ENCODE measurements around the gene SLC25A38. TPM values are rescaled to one million over a fixed set of nuclear protein-coding genes. Genes with fewer than 3 reads are reported as not detected.

The SLC25A38 gene
- total RNA-seq, 1 experiment from 2014 or later = 37.7 TPM

DNA sequence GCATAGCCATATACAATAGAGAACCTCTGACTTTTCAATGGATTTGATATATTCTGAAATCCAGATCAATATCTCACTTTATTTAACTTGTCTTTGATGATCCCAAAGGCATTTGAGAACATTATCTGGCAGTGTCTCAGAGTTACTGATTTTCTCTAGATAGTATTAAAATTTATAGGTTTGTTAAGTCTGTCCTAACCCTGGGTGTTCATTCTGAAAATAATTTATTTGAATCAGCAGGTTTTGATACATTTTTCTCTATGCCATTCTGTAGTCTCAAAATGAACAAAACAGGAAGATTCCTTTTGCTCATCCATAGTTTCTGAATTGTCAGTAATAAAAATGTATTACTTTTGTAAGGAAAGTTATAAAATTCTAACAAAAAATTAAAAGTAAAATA is 39.4 kb upstream of the SLC25A38 start:
- no peak for TF ChIP-seq CTCF (IDR thresholded peaks at IDR 0.05; ENCODE audit: insufficient read depth in 1 of 2, low read depth in 1 of 2, low read length in 1 of 2, severe bottlenecking in 1 of 2, unreplicated experiment in 1 of 2)
- no peaks in the 10 kb centered on the region; the same call in 1 of the 2 replicates for H3K4me1 ChIP-seq
- no peak overlapping the region for H3K4me3 ChIP-seq (ENCODE audit: low read depth, low read length)
- no peaks in the 10 kb centered on the region for H3K36me3 ChIP-seq (ENCODE audit: control insufficient read depth, insufficient read depth, low read length)
- BruUV-seq (replicated peaks) = no TSS peak
- ChIA-PET CTCF (no interaction called here), POLR2A (no interaction called here)
- no peaks in the 10 kb centered on the region for H3K27me3 ChIP-seq (replicated peaks; ENCODE audit: control insufficient read depth, insufficient read depth, low read length)
- no peaks in the 10 kb centered on the region for H3K9me3 ChIP-seq
- Mint-ChIP-seq H3K9me3 (ENCODE audit: unreplicated experiment) (no peaks in the 10 kb centered on the region), H3K36me3 (ENCODE audit: insufficient read depth, unreplicated experiment) (no peaks in the 10 kb centered on the region), H3K4me3 (ENCODE audit: unreplicated experiment) (no peak overlapping the region), H3K4me1 (ENCODE audit: low read depth, unreplicated experiment) (peaks cover 3% of the 10 kb centered on the region), H3K27ac (ENCODE audit: unreplicated experiment) (no peak overlapping the region), H3K27me3 (ENCODE audit: insufficient read depth, unreplicated experiment) (no peaks in the 10 kb centered on the region)
- no peak for DNase-seq
- intact Hi-C loops (cut with micrococcal nuclease; ENCODE audit: unreplicated experiment) = no loop called here

DNA sequence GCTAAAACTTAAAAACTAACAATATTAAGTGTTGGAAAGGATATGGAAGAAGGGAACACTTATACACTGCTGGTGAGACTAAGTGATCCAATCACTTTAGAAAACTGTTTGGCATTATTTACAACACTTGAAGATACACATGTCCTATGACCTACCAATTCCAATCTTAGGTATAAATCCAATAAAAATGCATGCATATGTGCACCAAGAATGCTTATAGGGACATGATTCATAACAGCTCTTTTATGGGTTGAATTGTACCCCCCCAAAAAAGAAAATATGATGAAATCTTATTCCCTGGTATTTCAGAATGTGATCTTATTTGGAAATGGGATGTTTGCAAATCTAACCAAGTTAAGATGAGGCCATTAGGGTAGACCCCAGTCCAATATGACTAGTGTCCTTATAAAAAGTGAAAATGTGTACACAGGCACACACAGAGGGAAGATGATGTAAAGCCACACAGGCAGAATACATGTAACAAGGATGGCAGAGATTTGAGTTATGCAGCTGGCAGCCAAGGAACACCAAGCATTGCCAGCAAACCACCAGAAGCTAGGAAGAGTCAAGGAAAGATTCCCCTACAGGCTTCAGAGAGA is 38.3 kb upstream of the SLC25A38 start:
- no peaks in the 10 kb centered on the region; the same call in 1 of the 2 replicates for H3K4me1 ChIP-seq
- H3K36me3 ChIP-seq (ENCODE audit: control insufficient read depth, insufficient read depth, low read length) = no peaks in the 10 kb centered on the region
- no peaks in the 10 kb centered on the region for H3K9me3 ChIP-seq
- intact Hi-C loops (cut with micrococcal nuclease; ENCODE audit: unreplicated experiment) = no loop called here
- H3K27ac Mint-ChIP-seq (ENCODE audit: unreplicated experiment) = no peak overlapping the region
- H3K4me1 Mint-ChIP-seq (ENCODE audit: low read depth, unreplicated experiment) = peaks cover 9% of the 10 kb centered on the region
- TF ChIP-seq CTCF (IDR thresholded peaks at IDR 0.05; ENCODE audit: insufficient read depth in 1 of 2, low read depth in 1 of 2, low read length in 1 of 2, severe bottlenecking in 1 of 2, unreplicated experiment in 1 of 2) = no peak
- no peaks in the 10 kb centered on the region for H3K36me3 Mint-ChIP-seq (ENCODE audit: insufficient read depth, unreplicated experiment)
- H3K4me3 Mint-ChIP-seq (ENCODE audit: unreplicated experiment) = no peak overlapping the region
- no peak overlapping the region for H3K4me3 ChIP-seq (ENCODE audit: low read depth, low read length)
- ChIA-PET CTCF (no interaction called here), POLR2A (no interaction called here)
- no peaks in the 10 kb centered on the region for H3K9me3 Mint-ChIP-seq (ENCODE audit: unreplicated experiment)
- DNase-seq = no peak
- H3K27me3 ChIP-seq (replicated peaks; ENCODE audit: control insufficient read depth, insufficient read depth, low read length) = no peaks in the 10 kb centered on the region
- no peaks in the 10 kb centered on the region for H3K27me3 Mint-ChIP-seq (ENCODE audit: insufficient read depth, unreplicated experiment)
- no TSS peak for BruUV-seq (replicated peaks)

GRCh38 chr3:39346785-39347585 is 36.2 kb upstream of the SLC25A38 start:
- Histone ChIP-seq H3K4me1 (no peaks in the 10 kb centered on the region; the same call in 1 of the 2 replicates), H3K4me3 (ENCODE audit: low read depth, low read length) (no peak overlapping the region), H3K36me3 (ENCODE audit: control insufficient read depth, insufficient read depth, low read length) (no peaks in the 10 kb centered on the region), H3K27me3 (replicated peaks; ENCODE audit: control insufficient read depth, insufficient read depth, low read length) (no peaks in the 10 kb centered on the region), H3K9me3 (no peaks in the 10 kb centered on the region)
- Mint-ChIP-seq H3K36me3 (ENCODE audit: insufficient read depth, unreplicated experiment) (no peaks in the 10 kb centered on the region), H3K9me3 (ENCODE audit: unreplicated experiment) (no peaks in the 10 kb centered on the region), H3K4me1 (ENCODE audit: low read depth, unreplicated experiment) (peaks cover 9% of the 10 kb centered on the region), H3K27ac (ENCODE audit: unreplicated experiment) (no peak overlapping the region), H3K27me3 (ENCODE audit: insufficient read depth, unreplicated experiment) (no peaks in the 10 kb centered on the region), H3K4me3 (ENCODE audit: unreplicated experiment) (no peak overlapping the region)
- ChIA-PET POLR2A (no interaction called here), CTCF (no interaction called here)
- no peak for DNase-seq
- no TSS peak for BruUV-seq (replicated peaks)
- TF ChIP-seq CTCF (IDR thresholded peaks at IDR 0.05; ENCODE audit: insufficient read depth in 1 of 2, low read depth in 1 of 2, low read length in 1 of 2, severe bottlenecking in 1 of 2, unreplicated experiment in 1 of 2) = no peak
- intact Hi-C loops (cut with micrococcal nuclease; ENCODE audit: unreplicated experiment) = no loop called here
